IPS DF 4.7 (cell line): ENCODE measurements around the gene HOXA5.

Source experiments
- DNase-seq: peaks from one replicate; pipeline ENCODE4 v3.0.0-alpha.2; 2013; ENCODE audit warnings: low spot score; ENCODE audit errors: extremely low read depth

HOXA5 gene

DNA sequence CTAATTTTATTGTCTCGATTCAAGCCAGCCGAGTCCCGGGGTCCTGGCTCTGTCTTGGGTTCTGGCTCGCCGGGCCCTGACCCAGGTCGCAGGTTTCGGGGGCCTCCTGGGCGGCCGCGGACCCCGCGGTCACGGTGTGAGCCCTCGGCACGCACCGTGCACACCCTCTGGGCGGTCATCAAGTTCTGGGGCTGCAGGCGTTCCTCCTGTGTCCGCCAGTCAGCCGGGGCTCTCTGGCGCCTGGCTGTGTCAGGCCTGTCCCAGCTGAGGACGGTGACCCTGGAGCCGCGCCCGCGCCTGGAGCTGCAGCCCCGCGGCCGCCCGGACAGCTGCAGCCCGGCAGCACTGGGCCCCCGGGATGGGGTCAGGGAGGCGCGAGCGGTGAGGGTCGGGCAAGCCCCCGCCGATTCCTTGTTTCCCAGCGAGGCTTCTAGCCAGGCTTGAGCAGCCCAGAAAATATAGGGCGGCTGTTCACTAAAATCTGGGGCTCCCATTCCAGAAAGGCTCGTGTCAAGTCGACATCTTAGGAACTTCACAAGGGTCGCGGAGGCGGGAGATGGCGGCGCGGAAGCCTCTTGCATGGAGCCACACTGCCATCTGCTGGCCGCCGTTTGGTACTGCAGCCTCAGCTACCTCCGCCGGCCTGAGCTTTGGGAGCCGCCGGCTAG is 17.2 kb upstream of the HOXA5 start:
- DNase-seq, result no peak

DNA sequence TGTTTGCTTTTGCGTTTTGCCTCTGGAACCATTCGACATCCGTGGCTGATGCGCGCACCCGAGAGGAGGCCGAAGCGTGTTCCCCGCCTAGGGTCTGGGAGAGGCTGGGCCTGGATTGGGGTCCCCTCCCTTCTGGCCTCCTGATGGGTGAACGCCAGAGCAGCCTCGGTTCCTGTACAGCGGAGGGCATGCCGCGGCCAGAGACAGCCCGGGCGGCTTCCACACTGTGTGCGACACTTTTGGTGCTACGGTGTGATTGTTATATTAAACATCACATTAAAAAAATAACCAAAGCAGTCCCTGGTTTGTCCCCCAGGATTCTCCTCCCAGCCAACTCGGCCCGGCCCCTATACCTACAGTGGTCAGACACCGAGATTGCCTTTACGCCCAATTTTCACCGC is 16.7 kb upstream of the HOXA5 start:
- DNase-seq, result no peak

DNA sequence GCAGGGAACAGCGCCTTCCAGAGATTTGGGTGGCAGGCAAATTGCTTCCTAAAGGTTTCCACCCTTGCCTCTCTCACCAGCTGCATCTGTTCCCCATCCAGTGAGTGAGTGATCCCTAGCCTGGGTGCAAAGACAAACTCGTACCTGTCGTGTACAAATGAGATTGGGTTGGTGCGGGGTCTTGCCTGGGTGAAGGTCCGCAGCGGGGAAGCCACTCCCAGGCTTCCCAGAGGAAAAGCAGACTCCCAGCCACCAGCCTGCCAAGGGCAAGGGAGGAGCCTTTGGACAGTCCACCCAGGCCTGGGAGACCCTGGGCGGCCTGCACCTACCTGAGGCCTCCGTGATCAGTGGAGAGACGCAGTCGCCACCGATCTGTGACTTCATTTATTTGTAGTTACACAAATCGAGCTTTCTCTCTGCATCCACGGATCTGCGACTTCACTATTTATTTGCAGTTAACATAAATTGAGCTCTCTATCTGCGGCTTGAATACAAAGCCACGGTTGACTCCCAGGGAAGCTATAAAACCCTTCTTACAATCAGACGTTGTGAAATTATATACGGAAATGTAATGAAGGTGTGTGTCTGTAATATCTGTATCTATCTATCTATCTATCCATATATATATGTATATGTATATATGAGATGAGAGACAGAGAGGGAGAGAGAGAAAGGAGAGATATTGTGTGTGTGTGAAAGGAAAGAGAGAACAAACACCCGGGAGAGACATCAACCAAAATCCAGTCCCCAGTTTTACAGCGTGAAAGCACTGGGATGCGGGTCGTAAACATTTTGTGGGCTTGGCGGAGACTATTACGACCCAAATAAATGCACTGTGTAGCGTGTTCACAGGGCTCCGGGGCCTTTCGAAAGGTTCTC is 16.0 kb upstream of the HOXA5 start:
- DNase-seq, result no peak

DNA sequence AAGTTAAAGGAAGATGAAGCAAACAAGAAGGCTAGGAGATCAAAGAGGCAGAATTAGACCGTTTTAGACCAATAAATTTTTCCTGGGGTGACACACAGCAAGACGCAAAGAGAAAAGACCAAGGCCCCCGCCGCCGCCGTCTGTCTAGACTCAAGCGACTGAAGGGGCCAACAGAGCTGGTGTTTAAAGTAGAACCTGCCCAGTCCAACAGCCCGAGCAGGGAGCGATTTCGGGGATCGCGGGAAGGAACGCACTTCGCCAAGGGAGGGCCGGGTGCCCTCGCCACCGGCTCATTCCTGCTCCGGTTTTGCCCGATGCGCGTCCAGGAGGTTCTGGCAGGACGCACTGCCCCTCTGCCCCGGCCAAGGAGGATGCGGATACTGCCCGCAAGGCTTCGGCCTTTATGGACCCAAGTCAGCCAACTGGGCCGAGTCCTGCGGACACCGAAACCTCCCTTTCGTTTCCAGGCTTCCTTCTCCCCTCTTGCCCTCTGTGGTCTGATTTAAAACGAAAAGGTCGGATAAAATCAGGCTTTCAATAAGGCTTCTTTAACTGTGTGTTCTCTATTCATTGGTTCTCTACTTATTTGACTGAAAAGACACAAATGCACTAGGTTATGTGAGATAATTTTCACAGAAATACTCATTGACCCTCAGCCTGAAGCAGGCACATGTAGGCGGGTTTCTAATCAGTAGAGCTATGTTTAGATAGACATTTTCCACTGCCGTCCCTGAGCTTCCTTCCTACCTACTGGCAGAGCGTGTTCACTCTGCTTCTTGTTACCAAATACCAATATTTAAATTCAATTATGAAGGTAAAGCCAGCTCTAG is 15.2 kb upstream of the HOXA5 start:
- DNase-seq, result no peak

DNA sequence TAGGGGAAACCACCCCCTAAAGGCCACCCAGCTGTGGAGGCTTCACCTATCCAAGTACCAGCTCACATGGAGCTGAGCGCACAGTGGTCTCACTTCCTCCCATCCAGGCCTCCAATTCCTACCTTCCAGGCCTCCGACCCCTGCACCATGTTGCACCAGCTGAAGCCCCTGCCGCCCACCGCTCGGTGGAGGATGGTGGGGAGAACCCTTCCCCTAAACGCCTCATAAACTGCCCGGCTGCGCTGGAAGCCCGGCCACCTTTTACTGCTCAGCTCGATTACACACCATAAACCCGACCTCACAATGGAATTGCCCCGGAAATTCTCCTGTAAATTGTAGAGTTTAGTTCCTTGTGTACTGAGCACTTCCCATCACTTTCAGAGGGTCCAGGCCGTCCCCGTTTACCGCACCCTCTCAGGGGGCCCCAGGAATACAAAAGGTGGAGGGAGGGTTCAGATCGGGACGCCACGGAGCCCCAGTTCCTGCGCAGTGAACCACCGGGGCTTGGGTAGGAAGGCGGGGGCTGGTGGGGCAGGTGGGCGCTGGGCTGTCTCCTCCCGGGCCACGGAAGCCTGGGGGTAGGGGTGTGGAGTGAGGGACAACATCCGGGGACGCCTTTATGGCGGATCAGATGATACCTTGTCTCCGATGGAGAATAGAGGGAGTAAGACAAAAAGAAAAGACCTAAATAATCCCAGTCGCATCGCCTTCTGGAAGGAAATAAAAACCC is 14.4 kb upstream of the HOXA5 start:
- no peak for DNase-seq

DNA sequence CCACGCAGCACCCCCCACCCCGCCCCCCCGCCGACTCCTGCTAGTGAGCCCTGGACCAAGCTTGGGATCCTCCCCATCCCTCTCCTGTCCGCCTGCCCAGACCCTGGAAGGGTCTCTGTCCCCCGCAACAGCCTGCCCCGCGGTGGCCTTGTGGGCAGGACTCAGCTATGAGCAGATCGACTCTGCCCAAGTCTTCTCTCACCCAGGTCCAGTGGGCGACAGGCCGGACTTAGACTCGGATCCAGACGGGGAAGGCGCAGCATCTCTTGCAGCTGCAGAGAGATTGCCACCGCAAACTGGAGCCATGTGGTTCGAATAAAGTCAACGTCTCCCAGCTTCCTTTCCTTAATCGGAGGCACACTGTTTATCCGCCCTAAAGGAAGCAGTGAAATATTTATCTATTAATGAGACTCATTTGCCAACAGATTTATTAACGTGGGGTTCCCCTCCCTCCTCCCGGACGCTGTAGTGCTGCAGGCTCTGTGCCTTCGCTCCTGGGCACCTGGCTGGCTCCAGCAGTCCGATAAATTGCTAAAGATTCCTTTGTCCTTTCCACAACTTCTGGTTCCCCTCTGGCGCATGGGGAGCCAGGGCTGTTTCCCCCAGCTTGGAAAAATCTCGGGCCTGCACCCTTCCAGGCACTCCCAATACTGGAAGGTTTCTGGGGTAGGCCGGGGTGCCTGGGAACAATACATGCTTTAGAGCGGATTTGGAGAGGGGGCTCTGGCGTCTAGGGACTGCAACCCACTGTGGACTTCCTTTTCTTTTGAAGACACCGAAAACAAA is 13.6 kb upstream of the HOXA5 start:
- DNase-seq, result no peak

DNA sequence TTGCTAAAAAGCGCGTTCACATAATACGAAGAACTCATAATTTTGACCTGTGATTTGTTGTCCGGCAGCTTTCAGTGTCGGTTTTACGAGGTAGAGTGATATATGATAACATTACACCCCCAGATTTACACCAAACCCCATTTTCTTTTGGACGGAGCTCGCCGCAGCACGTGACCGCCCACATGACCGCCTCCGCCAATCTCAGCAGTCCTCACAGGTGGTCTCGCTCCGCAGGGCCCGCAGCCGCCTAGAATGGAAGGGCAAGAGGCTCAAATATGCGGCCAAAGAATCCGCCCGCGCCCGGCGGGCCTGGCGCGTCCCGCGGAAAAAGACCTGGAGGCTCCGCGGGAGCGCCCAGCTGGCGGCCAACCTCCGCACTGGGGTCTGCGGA is 13.0 kb upstream of the HOXA5 start, which contains the start of gene HOXA7:
TSS of gene HOXA7 (minus strand) at position 168 of the 391 bp plus-strand sequence. CDS start at position 38, 130 bp downstream.
- DNase-seq, result no peak

DNA sequence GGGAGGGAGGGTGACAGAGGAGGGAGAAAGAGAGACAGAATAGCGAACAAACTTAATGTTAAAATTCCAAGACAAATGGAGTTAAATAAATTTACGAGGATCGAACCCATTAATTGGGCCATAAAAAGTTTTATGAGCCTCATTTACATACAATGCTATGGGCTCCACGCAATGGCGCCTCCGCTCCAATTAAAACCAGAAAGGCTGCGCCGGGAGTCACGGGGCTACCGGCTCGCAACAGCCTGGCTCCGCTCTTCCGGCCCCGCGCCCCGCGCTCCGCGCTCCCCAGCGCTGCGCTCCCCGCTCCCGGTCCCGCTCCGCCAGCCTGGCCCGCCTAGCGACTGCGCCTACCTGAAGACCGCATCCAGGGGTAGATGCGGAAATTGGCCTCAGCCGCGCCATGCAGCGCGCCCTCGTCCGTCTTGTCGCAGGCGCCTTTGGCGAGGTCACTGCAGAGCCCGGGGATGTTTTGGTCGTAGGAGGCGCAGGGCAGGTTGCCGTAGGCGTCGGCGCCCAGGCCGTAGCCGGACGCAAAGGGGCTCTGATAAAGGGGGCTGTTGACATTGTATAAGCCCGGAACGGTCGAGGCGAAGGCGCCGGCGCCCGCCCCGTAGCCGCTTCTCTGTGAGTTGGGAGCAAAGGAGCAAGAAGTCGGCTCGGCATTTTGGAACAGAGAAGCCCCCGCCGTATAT is 12.5 kb upstream of the HOXA5 start:
- DNase-seq, result no peak

DNA sequence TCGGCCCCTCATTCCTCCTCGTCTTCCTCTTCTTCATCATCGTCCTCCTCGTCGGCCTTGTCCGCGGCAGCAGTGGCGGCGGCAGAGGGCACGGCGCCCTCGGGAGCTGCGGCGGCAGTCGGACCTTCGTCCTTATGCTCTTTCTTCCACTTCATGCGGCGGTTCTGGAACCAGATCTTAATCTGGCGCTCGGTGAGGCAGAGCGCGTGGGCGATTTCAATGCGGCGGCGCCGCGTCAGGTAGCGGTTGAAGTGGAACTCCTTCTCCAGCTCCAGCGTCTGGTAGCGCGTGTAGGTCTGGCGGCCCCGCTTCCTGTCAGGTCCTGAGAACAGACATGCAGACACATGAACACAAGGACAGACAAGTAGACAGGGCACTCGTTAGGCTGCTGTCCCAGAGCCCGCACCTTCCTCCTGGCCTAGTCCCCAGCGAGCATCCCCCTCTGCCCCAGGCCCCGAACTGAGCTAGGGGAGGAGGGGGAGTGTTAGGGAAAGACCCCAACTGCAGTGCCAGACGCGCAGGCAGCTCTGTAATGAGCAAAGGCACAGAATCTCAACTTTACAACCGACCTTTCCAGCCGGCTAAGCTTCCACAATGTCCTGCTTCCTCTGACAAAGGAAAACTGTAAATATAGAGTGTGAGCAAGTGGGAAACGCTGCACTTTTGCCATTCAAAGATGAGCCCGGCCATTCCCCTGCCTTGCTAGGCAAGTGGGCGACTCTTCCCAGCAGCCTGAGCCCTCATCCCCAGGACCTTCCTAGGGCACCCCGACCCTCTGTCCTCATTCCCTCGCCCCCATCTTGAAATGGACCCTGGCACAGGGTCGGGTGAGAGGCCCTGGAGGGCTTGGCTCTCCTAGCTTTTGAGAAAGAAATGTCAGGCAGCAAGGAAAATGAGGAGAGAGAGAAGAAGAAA is 11.7 kb upstream of the HOXA5 start:
- DNase-seq, result no peak

DNA sequence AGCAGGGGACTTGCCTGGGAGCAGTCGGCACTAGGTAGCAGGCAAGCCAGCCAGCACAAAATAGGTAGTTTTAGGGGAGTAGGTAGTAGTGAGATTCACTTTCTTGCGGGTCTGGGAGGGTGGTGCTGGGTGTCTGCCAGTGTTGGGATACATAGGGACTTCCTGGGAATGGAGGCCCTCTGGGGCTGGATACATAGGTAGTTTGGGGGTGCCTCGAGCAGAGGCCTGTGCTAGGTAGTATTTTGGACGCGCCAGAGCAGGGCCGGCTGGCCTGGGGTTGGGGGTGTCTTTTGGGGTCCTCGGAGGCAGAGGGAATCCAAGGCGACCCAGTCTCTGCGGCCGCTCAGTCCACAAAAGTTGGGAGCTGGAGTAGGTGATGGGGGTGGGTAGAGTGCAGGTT is 10.9 kb upstream of the HOXA5 start:
- no peak for DNase-seq

DNA sequence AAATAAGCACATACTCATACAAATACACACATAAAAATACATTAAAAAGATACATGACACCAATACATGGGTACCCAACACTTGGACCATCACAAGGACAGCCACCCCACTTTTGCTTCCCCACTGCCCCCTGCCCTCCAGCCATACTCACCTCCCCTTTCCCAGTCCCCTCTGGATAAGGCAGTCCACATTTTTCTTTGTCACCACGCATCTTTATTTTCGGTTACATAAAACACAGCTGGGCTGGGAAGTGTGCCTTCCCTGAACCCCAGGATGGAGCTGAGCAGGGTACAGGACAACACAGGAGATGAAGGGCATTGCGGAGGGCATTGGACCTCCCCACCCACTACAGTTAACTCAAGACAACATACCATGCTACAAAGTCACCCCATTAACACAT is 10.0 kb upstream of the HOXA5 start:
- no peak for DNase-seq

DNA sequence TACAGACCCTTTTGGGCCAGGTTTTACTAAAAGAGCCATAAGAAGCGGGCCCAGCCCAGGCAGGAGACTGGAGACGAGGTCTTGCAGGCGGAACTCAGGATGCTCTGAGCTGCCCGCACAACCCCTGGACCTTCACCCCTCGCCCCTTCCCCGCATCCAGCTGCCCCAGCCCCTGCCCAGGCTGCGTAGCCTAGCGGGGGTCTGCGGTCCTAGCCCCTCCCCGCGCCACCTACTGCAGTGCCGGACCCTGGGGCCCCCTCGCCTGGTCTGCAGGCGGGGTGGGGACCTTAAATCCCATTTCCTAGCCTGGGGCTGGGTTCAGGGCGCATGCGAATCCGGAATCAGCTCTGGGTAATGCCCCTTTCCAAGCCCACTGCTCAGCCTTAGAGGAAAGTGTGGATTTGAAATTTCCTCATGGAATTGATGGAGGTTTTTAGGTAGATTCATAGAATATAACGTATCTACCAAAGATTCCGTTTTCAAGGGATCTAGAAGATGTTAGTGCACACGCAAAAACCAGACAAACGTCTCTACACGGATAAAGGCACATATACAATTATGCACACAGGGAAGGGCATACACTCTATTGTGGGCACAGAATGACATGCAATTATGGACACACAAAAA is 9.4 kb upstream of the HOXA5 start:
- no peak for DNase-seq

DNA sequence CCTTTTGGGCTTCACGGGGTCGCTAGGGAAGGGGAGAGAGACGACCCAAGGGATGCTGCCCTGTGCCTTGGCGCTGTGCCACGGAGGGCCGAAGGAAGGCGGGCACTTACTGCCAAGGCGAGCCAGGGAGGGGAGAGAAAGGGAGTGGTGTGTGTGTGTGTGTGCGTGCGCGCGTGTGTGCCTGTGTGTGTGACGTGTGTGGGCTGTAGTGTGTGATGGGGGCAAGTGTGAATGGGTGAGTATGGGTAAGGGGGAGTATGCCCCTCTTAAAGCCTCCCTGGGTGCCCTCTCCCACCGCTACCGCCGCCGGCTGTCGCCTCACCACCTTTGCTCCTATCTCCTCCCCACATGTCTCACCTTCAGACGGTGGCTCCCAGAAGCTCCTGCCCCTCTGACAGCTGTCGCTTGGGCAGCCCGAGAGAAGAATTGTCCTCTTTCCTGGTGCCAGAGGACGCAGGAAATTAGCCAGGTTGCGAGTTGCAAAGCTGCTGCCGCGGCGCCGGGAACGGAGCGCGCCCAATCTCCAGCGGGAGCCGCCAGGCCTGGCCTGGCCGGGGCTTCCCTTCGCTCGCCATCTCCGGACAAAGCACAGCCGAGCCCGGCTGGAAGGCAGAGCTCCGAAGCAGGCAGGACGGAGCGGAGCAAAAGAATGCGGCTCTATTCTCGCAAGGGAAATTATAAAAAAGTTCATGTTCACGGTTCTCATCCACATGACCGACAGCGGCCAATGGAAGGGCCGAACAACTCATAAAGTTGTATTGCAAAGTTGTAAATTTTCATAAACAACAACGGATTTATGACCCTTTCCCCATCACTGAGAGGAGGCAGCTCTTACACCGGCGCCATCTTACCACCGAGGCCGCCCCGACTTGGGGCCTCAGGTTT is 8.7 kb upstream of the HOXA5 start, which contains the start of gene HOXA3:
TSS of gene HOXA3 (minus strand) at position 653 of the 885 bp plus-strand sequence. CDS start 41,943 bp downstream, outside the sequence.
- no peak for DNase-seq

DNA sequence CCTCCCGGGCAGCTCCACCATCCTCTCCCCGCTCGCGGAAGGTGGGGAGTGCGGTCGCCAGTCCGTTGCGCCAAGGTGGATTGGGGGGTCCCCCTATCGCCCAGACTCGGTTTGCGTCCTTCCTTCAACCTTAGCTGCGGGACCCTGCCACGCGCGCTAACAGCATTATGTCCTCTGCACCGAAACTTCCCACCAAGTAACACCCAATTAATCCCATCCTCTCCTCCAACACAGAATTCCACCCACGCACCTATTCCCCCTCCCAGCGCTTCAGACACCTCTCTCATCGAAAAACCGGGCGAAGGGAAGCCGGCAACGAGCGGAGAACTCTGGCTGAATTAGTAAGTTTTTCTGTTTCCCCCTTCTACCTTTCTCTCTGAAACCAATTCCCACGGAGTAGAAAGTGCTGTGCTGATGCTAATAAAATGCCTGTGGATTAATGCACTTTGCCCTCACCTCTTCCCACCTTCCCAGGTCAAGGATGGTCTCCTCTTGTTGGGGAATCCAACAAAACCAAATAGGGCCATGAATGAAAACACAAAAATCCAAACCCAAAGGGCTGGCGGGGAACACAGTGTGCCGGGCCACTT is 8.0 kb upstream of the HOXA5 start:
- DNase-seq, result no peak

DNA sequence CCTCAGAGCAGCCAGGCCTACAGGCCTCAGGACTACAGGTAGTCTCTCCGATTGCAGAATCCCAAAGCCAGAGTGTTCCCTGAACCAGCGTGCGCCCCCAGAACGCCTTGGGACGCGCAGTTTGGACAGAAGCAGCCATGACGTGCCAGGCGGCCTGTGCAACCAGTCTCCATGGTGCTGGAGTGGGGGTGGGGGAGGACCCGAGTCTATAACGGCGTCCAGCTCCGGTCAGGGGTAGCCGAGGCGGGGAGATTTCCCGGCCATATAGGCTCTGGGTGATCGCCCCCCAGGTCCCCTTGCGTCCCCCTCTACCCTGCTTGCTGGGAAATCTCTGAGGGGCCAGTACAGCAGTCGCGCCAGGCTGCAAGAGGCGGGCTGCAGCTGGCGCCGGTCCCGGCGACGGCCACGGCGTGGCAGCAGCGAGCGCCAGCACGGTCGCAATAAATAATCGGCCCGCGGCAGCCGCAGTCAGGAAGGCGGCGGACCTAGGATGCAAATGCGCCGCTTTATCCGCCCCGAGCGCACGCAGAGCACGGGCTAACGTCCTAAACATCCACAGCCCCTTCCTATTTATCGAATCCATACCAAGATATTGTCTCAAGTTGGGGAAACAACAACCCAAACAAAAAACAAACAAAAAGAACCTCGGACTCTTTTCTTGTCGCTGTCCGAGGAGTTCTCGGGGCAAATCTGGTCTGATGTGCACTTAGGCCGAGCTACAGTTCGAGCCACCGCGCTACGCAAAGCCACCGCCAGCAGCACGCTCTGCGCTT is 7.3 kb upstream of the HOXA5 start:
- no peak for DNase-seq
